Activated CD8-positive, alpha-beta memory T cell treated with anti-CD3 and anti-CD28 coated beads for 36 hours (primary cell): Measurements from ENCODE around the gene ADAMTS17. TPM values are rescaled to one million over a fixed set of nuclear protein-coding genes. Genes with fewer than 3 reads are reported as not detected.
"Not testable (repeated sequence)": the region's sequence is repeated elsewhere in the genome, so short reads cannot be mapped to it uniquely, and the experiment has no call there.

ENCODE experiments used
- CTCF ChIA-PET: fragments of 350-600 bp; sonication (Branson Sonifier 250); formaldehyde crosslinking; loops from one replicate; lab custom pipeline; 2021; ENCODE audit warnings: antibody characterized with exemption; lab: Charles Lee
- POLR2A ChIA-PET: fragments of 350-600 bp; sonication (Branson Sonifier 250); formaldehyde crosslinking; loops from one replicate; lab custom pipeline; 2021; ENCODE audit warnings: antibody characterized with exemption; lab: Charles Lee
- total RNA-seq, 2 experiments: library from RNA; stranded (reverse); gene quantifications; one replicate each; pipeline ENCODE4 v1.2.3, GENCODE V29; 2021

ADAMTS17 gene
- total RNA-seq, 2 experiments from 2014 or later, result 1.4 to 1.6 TPM

GRCh38 chr15:99986297-99987118, 355.3 kb downstream of the ADAMTS17 start:
- POLR2A ChIA-PET, result no interaction called here
- CTCF ChIA-PET, result no interaction called here

DNA sequence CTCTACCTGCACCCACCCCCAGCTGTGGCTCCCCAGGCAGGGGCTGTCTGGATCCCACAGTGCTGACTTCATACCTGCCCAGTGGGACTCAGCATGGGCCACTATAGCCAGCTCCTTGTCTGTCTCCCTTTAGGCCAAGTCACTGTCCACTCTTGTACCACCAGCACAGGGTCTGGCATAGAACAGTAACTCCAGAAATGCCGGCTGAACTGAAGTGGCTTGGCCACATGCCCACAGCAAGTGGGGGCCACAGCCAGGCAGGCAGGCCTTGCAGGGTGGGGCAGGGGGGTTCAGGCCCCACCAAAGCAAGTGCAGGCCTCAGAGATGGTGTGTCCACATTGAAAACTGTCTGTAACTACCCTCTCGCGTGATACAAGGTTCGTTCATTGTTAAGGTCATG, 355.9 kb downstream of the ADAMTS17 start:
- ChIA-PET CTCF (no interaction called here), POLR2A (no interaction called here)

GRCh38 chr15:99984491-99985243, 357.1 kb downstream of the ADAMTS17 start:
- POLR2A ChIA-PET, result no interaction called here
- CTCF ChIA-PET, result no interaction called here

DNA sequence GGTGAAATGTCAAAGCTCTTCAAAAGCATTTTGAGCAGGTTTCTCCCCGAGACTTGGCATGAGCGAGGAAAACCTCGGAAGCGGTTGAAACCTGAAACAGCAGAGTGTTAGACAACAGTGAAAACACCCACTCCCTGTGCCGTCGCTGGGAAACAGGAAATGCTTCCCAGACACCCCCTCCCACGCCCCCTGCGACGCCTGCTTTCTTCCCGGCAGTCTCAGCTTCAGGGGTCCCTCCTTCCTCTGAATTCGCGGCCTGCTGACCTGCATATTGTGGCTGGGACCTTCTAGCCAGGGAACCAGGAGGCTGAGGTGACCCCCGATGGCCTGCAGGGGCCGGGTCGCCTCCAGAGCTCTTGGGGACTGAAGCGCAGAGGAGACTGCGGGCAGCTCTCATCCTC, 357.9 kb downstream of the ADAMTS17 start:
- CTCF ChIA-PET, result no interaction called here
- POLR2A ChIA-PET, result no interaction called here

DNA sequence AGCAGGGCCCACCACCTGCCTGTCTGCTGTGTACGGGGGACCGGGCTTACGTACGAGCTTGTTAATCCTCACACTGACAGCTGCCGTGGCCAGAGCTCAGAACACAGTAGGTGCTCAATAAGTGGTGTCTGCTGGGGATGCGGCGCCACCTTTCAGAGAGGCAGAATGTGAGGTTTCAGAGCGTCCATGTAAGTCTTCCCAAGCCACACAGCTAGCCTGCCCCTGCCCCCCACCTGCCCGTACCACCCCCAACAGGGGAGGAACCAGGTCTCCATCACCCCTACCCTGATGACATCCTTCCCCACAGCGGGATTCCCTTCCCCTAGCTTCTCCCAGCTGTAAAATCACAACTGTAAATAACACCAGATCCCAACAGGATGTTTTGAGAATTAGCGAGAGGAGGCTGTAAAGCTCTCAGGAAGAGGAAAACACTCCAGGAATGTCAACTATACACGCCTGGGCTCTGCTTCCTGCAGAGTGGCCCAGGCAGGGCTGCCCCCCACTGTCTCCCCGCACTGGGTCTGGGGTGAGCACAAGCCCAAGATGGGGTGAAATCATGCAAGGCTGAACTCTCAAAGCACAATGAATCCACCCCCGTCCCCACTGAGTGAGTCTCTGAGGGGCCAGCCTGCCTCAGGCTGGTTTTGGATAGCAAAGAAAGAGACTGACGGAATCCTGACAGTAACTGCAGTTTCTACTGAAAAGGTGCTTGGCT, 358.4 kb downstream of the ADAMTS17 start:
- POLR2A ChIA-PET, result no interaction called here
- CTCF ChIA-PET, result no interaction called here

GRCh38 chr15:99982662-99983061, 359.1 kb downstream of the ADAMTS17 start:
- ChIA-PET CTCF (no interaction called here), POLR2A (no interaction called here)

DNA sequence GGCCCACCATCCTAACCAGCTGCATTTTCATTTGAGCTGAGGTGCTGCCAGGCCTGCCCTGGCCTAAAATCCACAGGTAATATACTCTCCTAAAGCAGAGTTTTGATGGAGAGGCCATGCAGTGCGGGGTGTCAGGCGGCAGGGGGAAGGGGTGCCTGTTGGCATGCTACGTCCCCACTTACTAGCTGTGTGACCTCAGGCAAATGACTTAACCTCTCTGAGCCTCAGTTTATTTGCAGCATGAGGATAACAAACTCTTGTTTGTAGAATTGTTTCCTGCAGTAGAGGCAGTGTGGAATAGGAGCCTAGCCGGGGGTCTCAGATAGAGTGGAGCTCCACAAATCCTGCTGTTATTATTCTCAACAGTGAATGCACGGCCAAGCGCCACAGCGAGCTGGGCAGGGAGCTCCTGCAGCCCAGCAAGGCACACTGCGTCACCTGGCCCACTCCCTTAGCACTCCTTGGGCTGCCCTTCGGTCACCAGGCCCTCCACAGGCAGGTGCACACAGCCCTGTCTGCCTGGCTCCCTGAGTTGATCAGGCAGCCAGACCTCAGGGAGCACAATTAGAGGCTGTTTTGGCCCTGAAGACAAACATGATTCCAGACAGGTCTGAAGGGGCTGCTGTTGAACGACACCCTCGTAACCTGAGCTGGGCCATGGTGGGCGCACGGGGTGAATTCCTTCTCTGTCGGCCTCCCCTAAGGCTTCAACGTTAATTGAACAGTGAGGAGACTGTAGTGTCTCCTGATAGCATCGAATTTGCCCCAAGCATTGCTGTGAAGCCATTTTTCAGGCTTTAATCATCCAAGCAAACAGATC, 359.7 kb downstream of the ADAMTS17 start:
- ChIA-PET CTCF (no interaction called here), POLR2A (no interaction called here)

DNA sequence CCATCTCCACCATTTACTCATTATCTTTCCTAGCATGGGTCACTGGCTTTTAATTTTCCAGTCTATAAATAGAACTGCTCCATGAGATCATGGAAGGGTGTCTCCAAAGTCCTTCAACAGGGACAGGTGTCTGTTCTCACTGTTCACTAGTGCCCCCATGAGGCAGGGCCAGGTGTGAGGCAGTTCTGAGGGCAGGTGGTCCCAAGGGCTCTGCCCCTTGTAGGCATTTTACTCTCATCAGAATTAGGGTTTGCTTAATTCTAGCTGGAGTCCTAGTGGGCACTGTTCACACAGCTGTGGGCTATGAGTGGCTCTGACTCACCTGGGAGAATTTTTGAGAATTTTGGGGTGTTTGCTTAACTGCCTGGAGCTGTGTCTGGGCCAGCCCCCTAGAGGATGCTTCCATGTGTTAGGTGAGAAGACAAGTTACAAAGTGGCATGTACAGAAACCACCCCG, 360.6 kb downstream of the ADAMTS17 start:
- ChIA-PET CTCF (no interaction called here), POLR2A (no interaction called here)

- CTCF ChIA-PET, result no interaction called here
- POLR2A ChIA-PET, result no interaction called here
Observed at GRCh38 chr15:99980752-99981151, 361.0 kb downstream of the ADAMTS17 start.

DNA sequence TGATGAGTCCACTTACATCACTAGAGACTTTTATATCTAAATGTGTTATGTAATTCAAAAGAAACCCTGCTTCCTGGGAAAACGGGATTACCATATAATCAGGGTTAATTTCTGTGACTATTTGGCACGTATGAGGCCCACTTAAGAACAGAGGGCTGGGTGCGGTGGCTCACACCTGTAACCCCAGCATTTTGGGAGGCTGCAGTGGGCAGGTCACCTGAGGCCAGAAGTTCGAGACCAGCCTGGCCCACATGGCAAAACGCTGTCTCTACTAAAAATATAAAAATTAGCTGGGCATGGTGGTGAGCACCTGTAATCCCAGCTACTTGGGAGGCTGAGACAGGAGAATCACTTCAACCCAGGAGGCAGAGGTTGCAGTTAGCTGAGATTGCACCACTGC, 361.9 kb downstream of the ADAMTS17 start:
- CTCF ChIA-PET, POLR2A ChIA-PET: not testable (repeated sequence)

DNA sequence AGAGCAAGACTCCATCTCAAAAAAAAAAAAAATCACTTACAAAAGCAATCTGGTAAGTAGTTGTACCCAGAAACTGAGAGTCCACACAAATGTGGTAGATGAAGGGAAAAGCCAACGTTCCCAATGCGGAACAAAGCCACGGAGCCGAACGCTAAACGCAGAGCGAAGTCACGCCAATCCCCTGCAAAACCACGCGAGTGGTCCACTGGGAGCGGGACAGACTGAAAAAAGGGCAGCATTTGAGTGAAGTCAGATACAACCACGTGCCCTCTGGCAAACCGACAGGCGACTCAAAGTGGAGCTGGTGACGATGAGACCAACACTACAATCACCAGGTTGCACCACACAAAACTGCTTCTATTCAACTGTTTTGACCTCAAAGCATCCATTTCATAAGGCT, 362.4 kb downstream of the ADAMTS17 start:
- CTCF ChIA-PET, result no interaction called here
- POLR2A ChIA-PET, result no interaction called here

DNA sequence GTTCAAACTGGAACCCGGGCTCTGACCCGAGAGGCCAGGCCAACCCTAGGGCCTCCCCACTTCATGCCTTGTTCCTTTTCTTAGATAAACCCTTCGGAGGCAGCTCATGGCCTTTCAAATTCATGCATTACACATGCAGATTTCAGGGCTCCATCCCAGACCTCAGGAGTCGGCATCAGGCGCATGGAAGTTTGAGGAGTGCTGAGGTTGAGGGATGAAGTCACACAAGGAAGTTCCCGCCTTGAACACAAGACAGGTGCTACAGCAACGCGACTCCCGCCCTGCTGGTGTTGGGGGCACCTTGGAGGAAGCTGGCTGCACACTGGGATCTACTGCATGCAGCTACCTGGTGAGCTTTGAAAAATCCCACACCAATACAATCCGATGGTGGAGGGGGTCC, 363.3 kb downstream of the ADAMTS17 start:
- POLR2A ChIA-PET, result no interaction called here
- CTCF ChIA-PET, result no interaction called here

- CTCF ChIA-PET, result no interaction called here
Observed at GRCh38 chr15:99977929-99978328, 363.8 kb downstream of the ADAMTS17 start.

GRCh38 chr15:99976811-99977271, 364.9 kb downstream of the ADAMTS17 start:
- ChIA-PET CTCF (no interaction called here), POLR2A (no interaction called here)

More at GRCh38 chr15:99977929-99978328, 363.8 kb downstream of the ADAMTS17 start:
- POLR2A ChIA-PET, result no interaction called here

GRCh38 chr15:99976000-99976399, 365.8 kb downstream of the ADAMTS17 start:
- CTCF ChIA-PET, result no interaction called here

DNA sequence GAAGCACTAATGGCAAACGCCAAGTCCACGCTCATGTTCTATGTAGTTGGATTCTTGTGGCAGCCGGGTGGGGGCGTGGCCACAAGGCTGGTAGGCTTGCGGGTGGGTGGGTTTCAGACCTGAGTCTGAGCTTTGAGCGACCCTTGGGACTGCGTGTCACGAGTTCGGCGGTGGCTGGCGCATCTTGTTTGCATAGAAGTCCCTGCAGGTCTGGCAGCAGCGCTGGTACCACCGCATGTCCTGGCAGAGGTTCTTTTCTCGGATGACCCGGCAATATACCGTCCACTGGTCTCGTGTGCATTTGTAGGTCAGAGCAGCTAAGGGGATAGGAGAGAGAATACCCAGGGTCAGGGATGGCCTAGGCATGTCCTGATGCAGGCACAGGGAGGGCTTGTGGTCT, 367.5 kb downstream of the ADAMTS17 start:
- POLR2A ChIA-PET, result no interaction called here
- CTCF ChIA-PET, result no interaction called here

More at GRCh38 chr15:99976000-99976399, 365.8 kb downstream of the ADAMTS17 start:
- POLR2A ChIA-PET, result no interaction called here

GRCh38 chr15:99973351-99973750, 368.4 kb downstream of the ADAMTS17 start:
- ChIA-PET CTCF (no interaction called here), POLR2A (no interaction called here)

DNA sequence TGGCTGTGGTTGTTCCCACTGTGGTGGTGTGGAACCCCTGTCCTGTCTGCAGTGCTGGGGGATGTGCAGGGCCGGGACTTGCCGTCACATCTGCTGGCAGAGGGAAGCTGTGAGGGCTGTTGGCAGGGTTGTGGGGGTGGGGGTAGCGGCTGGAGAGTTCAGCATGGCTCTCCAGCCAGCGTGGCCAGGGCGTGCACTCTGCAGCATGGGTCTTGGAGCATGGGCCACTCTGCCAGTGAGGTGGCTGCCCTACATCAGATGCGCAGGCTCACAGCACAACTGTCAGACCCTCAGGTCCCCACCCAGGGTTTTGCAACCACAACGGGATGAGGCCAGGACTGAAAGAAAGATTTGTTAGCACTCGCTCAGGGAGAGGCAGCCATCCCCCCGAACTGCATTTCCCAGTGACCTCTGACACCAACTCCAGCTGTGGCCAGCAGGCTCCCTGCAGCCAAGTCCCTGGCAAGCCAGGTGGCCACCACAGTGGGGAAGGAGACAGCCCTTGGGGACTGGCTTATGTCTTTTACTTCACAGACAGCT, 370.8 kb downstream of the ADAMTS17 start:
- CTCF ChIA-PET, result interaction anchor here (1.3 kb wide), 1 partner anchor 9 kb away, joined by 3 read pairs; no protein-coding TSS in a partner anchor
- POLR2A ChIA-PET, result interaction anchor here (0.7 kb wide), 1 partner anchor 19 kb away, joined by 3 read pairs; no protein-coding TSS in a partner anchor
